PFSK-1 (cell line): ENCODE data around the gene SIGLEC9.

Source experiments
- FOXP2 ChIP-seq: optimal IDR thresholded peaks from 2 replicates; pipeline ENCODE3; 2011; ENCODE audit warnings: borderline replicate concordance, control low read depth, inconsistent platforms; ENCODE audit not compliant: insufficient read depth; ENCODE audit errors: extremely low read length, extremely low read depth
- POLR2AphosphoS5 ChIP-seq: IDR thresholded peaks from 2 replicates; pipeline ENCODE4 v1.6.1; 2012; ENCODE audit warnings: low read depth, mild to moderate bottlenecking, control low read depth, low read length, moderate library complexity
- SIN3A ChIP-seq: IDR thresholded peaks from 2 replicates; pipeline ENCODE4 v1.6.1; 2012; ENCODE audit warnings: mild to moderate bottlenecking, low read length, moderate library complexity, borderline replicate concordance; ENCODE audit not compliant: insufficient read depth
- TAF1 ChIP-seq: IDR thresholded peaks from 2 replicates; pipeline ENCODE4 v1.6.1; 2012; ENCODE audit warnings: low read length, control low read depth, borderline replicate concordance; ENCODE audit not compliant: insufficient read depth
- TF ChIP-seq, protein P1 (sequence below), 2 experiments: IDR thresholded peaks; 2 replicates each; pipeline versions ENCODE4 v1.6.1 to v1.8.0; 2011 to 2012; ENCODE audit warnings: low read depth in 2 of 2, low read length in 2 of 2, control low read depth in 1 of 2, inconsistent platforms in 1 of 2, mild to moderate bottlenecking in 1 of 2, moderate library complexity in 1 of 2; ENCODE audit not compliant: insufficient read depth in 1 of 2

The SIGLEC9 gene

DNA sequence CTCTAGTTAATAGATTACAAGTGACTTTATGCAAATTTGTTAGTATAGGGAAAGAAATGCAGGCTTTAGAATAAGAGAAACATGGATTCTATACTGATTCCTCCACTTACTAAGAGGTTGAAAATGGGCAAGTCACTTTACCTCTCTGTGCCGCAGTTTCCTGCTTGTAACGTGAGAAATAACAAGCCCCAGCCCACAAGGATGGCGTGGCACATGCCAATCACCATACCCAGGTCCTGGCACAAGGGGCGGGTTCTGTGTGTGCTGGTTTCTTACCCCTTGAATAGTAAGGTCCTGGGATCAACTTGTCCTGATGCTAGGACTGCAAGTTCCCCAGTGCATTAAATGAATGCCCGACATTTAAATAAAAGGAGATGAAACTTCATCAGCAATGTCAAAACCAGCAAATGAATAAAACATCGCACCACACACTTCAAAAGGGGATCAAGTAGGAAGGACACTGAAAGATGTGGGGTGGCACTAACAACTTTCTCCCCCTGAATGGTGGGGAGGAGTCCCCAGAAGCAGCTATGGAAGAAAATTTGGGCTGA lies 7.9 kb upstream of the SIGLEC9 start:
- TF ChIP-seq TAF1 (no peak), FOXP2 (no peak), SIN3A (no peak), POLR2AphosphoS5 (no peak)

DNA sequence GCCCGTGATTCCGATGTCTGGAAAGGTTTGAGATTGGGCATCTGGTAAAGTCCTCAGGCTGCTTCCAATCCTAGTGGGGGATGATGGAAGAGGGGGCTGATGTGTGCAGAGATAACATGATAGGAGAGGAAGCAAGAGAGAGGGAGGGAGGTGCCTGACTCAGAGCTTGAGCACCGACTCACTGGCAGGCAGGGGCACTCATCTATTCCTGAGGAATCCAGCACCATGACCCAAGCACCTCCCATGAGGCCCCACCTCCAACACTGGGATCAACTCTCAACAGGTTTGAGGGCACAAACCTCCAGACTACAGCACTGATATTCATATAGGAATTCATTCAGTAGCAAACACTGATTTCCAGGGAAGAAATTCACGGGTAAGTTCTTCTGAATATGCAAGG lies 5.6 kb upstream of the SIGLEC9 start:
- TF ChIP-seq POLR2AphosphoS5 (no peak), FOXP2 (no peak), TAF1 (no peak), SIN3A (no peak)
- TF ChIP-seq, protein P1, sequence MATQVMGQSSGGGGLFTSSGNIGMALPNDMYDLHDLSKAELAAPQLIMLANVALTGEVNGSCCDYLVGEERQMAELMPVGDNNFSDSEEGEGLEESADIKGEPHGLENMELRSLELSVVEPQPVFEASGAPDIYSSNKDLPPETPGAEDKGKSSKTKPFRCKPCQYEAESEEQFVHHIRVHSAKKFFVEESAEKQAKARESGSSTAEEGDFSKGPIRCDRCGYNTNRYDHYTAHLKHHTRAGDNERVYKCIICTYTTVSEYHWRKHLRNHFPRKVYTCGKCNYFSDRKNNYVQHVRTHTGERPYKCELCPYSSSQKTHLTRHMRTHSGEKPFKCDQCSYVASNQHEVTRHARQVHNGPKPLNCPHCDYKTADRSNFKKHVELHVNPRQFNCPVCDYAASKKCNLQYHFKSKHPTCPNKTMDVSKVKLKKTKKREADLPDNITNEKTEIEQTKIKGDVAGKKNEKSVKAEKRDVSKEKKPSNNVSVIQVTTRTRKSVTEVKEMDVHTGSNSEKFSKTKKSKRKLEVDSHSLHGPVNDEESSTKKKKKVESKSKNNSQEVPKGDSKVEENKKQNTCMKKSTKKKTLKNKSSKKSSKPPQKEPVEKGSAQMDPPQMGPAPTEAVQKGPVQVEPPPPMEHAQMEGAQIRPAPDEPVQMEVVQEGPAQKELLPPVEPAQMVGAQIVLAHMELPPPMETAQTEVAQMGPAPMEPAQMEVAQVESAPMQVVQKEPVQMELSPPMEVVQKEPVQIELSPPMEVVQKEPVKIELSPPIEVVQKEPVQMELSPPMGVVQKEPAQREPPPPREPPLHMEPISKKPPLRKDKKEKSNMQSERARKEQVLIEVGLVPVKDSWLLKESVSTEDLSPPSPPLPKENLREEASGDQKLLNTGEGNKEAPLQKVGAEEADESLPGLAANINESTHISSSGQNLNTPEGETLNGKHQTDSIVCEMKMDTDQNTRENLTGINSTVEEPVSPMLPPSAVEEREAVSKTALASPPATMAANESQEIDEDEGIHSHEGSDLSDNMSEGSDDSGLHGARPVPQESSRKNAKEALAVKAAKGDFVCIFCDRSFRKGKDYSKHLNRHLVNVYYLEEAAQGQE (IDR thresholded peaks at IDR 0.05; ENCODE audit: insufficient read depth in 1 of 2, low read depth in 2 of 2, low read length in 2 of 2) = no peak

GRCh38 chr19:51119611-51120010 lies 5.1 kb upstream of the SIGLEC9 start:
- TF ChIP-seq TAF1 (no peak), FOXP2 (no peak), POLR2AphosphoS5 (no peak), SIN3A (no peak)
- TF ChIP-seq, protein P1 (IDR thresholded peaks at IDR 0.05; ENCODE audit: insufficient read depth in 1 of 2, low read depth in 2 of 2, low read length in 2 of 2) = no peak

GRCh38 chr19:51120160-51120559 lies 4.5 kb upstream of the SIGLEC9 start:
- TF ChIP-seq, protein P1 (IDR thresholded peaks at IDR 0.05; ENCODE audit: insufficient read depth in 1 of 2, low read depth in 2 of 2, low read length in 2 of 2) = no peak
- no peak for TF ChIP-seq POLR2AphosphoS5
- no peak for TF ChIP-seq SIN3A
- TF ChIP-seq TAF1 = no peak
- TF ChIP-seq FOXP2 = no peak

- no peak for TF ChIP-seq TAF1
- no peak for TF ChIP-seq POLR2AphosphoS5
- TF ChIP-seq SIN3A = no peak
- TF ChIP-seq, protein P1 (IDR thresholded peaks at IDR 0.05; ENCODE audit: insufficient read depth in 1 of 2, low read depth in 2 of 2, low read length in 2 of 2) = no peak
- no peak for TF ChIP-seq FOXP2
Measured at GRCh38 chr19:51121257-51121656, 3.4 kb upstream of the SIGLEC9 start.
